HG03280 (cell line): ENCODE results near the gene FTO.

Experiments used
- ATAC-seq: cut with Tn5 transposase; IDR thresholded peaks from one replicate; pipeline ENCODE4 v1.9.1; 2021; ENCODE audit warnings: mild to moderate bottlenecking, moderate library complexity; ENCODE audit not compliant: unreplicated experiment

The FTO gene

GRCh38 chr16:54066451-54067105 is 362.6 kb downstream of the FTO start:
- ATAC-seq: no peak

- ATAC-seq: no peak
Observed at GRCh38 chr16:54067322-54068065, 363.5 kb downstream of the FTO start.

GRCh38 chr16:54068212-54068611 is 364.3 kb downstream of the FTO start:
- no peak for ATAC-seq

GRCh38 chr16:54069601-54070239 is 365.8 kb downstream of the FTO start:
- no peak for ATAC-seq

DNA sequence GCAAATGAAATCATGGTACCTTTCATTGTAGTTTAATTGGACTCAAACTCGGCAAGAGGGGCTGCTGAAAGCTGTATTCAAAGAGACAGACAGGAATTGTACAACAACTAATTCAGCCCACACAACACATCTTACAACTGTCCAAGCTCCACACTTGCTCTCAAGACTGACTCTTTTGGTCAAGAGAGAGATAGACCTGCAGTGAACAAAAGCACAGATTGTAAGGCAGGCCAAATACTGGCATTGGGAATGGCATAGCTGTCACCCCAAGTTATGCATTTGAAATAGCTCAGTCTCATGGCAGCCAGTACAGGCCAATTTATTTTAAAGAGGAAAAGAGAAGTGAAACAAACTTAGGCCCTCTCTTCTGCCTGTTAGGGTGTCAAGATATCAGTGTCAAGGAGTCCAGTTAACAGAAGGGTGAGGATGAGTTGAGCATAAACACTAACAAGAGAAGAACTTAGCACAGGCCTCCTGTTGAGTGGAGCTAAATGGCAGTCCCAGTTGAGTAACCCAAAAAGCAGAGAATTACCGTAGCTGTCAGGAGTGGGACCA is 366.9 kb downstream of the FTO start:
- ATAC-seq: no peak

- no peak for ATAC-seq
Observed at GRCh38 chr16:54071514-54071913, 367.6 kb downstream of the FTO start.

DNA sequence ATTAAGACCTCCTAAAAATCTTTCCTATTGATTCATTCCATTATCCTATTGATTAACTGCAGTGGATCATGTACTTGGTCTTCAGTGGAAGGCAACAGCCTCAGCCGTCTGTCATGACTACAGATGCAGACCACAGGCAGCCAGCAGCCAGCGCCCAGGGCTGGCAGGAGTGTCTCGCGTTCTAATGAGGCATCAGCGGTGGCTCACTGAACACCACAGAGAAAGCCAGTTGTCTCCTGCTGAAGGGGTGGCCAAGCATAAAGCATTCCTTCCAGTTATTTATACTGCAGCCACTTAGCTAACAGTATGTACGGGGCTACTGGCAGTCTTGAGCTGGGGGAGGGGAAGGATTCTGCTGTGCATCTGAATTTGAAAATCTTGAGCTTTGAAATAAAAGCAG is 368.3 kb downstream of the FTO start:
- no peak for ATAC-seq

GRCh38 chr16:54073356-54073755 is 369.4 kb downstream of the FTO start:
- no peak for ATAC-seq

GRCh38 chr16:54075446-54075845 is 371.5 kb downstream of the FTO start:
- ATAC-seq: no peak

GRCh38 chr16:54076006-54076504 is 372.1 kb downstream of the FTO start:
- no peak for ATAC-seq

GRCh38 chr16:54077050-54077821 is 373.3 kb downstream of the FTO start:
- ATAC-seq: no peak

GRCh38 chr16:54080524-54081008 is 376.6 kb downstream of the FTO start:
- ATAC-seq: no peak

DNA sequence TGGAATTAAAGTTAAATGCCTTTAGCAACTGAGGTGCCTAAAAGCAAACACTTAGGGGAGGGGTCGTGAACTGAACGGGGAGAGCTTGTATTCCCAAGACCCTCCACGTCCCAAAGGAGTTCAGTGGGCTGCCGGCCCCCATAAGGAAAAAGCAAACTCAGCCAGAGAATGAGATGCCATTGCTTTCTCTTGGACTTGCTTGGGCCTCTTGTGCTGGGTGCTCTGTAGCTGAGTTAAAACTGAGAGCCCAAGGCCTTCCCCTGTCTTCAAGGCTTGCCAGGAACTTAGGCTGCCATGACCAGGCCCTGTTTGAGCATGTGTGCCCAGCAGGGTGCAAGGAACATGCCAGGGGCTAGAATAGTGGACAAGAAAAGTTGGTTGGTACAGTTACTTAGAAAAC is 382.8 kb downstream of the FTO start:
- no peak for ATAC-seq

DNA sequence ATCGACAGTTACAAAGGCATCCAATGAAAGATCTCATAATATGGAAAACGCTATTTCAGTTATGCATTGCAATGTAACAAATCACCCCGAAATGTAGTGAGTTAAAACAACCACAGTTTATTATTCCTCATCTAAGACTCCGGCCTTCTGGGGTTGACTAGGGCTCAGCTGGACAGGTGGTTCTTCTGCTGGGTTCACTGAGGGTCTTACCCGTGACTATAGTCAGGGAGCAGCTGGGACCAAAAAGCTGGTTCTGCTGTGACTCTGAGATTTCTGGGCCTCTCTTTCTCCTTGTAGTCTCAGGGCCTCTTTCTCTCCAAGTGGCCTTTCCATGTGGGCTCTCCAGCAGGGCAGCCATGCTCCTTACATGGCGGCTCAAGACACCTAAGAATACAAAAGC is 386.6 kb downstream of the FTO start:
- ATAC-seq: no peak

GRCh38 chr16:54093281-54093680 is 389.3 kb downstream of the FTO start:
- ATAC-seq: no peak

DNA sequence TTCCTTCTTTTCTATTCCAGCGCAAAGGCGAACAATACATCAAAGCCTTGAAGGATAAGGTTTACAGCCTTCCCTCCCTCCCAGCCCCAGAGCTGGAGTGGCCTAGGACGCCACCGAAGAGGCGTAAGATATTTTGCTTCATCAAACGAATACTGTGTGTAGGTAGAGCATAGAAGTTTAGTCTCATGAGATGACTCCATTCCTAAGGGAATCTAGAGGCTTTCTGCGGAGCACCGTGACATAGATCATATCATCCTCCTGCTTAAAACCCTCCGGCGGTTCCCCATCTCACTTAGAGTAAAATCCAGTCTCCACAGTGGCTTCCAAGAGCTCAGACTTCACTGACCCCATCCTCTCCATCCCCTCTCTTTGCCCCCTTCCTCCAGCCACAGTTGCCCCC is 390.7 kb downstream of the FTO start:
- ATAC-seq: no peak

DNA sequence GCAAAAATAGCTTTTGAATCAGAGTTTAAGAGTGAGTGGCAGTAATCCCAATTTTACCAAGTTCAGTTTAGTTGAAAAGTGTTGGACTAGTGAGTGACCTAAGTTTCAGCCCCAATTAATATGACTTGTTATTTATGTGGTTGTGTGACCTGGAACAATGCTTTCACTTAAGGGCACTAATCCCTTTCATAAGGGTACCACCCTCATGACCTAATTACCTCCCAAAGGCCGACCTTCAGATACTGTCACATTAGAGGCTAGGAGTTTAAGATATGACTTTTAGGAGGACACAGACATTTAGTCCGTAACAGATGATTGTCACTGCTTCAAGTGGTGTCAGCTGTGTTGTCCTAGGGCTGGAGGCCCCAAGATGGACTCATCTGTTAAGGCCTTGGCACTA is 392.7 kb downstream of the FTO start:
- ATAC-seq: no peak

DNA sequence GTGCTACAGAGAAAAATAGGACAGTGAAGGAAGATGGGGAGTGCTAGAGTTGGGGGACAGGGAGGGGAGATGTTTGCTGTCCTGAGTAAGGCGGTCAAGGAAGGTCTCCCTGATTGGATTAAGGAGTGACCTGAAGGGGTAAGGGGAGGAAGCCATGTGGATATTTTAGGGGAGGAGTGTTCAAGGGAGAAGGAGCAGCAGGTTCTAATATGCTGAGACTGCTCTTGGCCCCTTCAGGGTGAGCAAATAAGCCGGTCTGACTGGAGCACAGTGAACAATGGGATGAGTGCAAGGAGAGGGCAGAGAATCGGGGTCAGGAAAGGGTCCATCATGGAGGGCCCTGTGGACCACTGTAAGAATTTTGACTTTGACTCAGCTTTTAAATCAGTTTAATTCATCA is 393.8 kb downstream of the FTO start:
- no peak for ATAC-seq

- no peak for ATAC-seq
Observed at GRCh38 chr16:54098247-54098646, 394.3 kb downstream of the FTO start.

DNA sequence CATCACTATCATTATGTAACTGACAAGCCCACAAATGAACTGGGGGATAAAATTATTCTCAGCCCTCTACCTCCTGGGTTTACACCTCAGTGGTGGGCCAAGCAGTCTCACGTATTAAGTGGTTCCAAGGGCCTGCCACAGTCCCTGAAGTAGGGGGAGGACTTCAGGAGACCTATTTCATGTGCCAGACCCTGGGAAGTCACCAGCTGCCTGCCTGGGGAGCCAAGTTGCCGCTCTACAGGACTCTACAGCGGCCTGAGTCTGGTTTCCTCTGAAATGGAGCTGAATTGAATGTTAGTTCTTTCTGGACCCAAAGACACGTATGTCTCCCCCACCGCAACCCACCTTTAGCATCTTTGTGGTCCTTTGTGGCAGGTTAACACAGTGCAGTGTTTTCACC is 395.7 kb downstream of the FTO start:
- ATAC-seq: no peak
